Gastroesophageal sphincter (tissue), 3 donors: Measurements from ENCODE around the gene DOK1.

Source experiments
- CTCF ChIP-seq, 4 experiments: fragments of 200-600 bp in 2 of 4; fragments of 450-650 bp in 2 of 4; sonication (generic) in 1 of 4; IDR thresholded peaks; one replicate each; pipeline ENCODE4 v1.5.1; 2017 to 2019; ENCODE audit warnings: antibody characterized with exemption in 4 of 4, mild to moderate bottlenecking in 2 of 4, moderate library complexity in 2 of 4
- EP300 ChIP-seq: sonication (generic); formaldehyde crosslinking; IDR thresholded peaks from one replicate; pipeline ENCODE4 v1.6.1; 2017; ENCODE audit warnings: antibody characterized with exemption, mild to moderate bottlenecking

DNA sequence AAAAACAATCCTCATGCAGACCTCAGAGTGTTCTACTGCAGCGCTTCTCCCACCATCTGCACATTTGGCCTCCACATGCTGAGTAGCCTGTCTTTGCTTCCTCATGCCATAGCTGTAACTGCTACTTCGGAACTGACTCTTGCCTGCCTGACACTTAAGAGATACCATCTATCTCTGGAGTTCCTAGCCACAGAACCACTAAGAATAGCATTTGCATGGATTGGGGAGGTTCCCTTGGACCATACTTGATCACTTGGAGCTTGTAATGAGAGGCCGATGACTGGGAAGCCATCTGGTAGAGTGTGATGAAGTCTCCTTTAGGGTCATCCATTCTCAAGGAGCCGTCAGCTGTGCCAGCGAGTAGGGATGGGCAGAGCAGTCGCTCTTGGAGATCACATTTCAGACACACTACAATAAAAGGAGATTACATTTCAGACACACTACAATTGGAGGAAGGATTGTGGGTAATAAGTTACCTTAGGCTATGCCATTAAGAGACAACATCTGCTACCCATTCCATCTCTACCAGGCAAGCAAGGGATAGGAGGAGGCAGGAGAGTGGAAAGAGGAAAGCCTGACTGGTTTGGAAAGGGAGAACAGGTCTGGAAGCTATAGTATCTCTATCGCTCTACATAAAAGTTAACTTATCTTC, 21.8 kb downstream of the DOK1 start:
- TF ChIP-seq EP300 (no peak), CTCF (IDR thresholded peaks at IDR 0.05) (no peak)
